Adrenal gland (tissue), 12 donors: ENCODE measurements around the gene S1PR4. TPM values are rescaled to one million over a fixed set of nuclear protein-coding genes. Genes with fewer than 3 reads are reported as not detected.

Experiments
- DNase-seq, 7 donors: peaks; one replicate each; pipeline ENCODE4 v3.0.0-alpha.2; 2019 to 2020
- H3K27ac ChIP-seq, 5 donors: fragments of 200-600 bp; sonication (generic) in 4 of 5; 1 replicate in 3 of 5; 2 replicates in 2 of 5; pipeline versions ENCODE4 v1.5.1 to v1.8.0; 2016 to 2020; ENCODE audit warnings: mild to moderate bottlenecking in 1 of 5
- H3K27me3 ChIP-seq: fragments of 200-600 bp; 2 replicates; pipeline ENCODE4 v1.8.0; 2021
- H3K36me3 ChIP-seq, 2 donors: fragments of 200-600 bp; replicated peaks in 1 of 2; 1 replicate in 1 of 2; 2 replicates in 1 of 2; pipeline versions ENCODE4 v1.5.1 to v1.8.0; 2018 to 2022
- H3K4me1 ChIP-seq, 2 donors: fragments of 200-600 bp; replicated peaks in 1 of 2; 1 replicate in 1 of 2; 2 replicates in 1 of 2; pipeline versions ENCODE4 v1.5.1 to v1.8.0; 2018 to 2021
- H3K4me3 ChIP-seq, 4 donors: fragments of 200-600 bp; sonication (generic) in 3 of 4; one replicate each; pipeline ENCODE4 v1.5.1; 2016 to 2018
- H3K9me3 ChIP-seq, 3 donors: fragments of 200-600 bp; sonication (generic) in 1 of 3; replicated peaks in 1 of 3; 1 replicate in 2 of 3; 2 replicates in 1 of 3; pipeline versions ENCODE4 v1.5.1 to v1.8.0; 2016 to 2021
- POLR2A ChIP-seq, 2 donors: fragments of 450-650 bp; IDR thresholded peaks; one replicate each; pipeline ENCODE4 v1.6.1; 2017; ENCODE audit warnings: antibody characterized with exemption in 2 of 2, mild to moderate bottlenecking in 2 of 2, moderate library complexity in 1 of 2
- WGBS, 4 donors: extraction: QIAGEN DNeasy Blood & Tissue Kit in 2 of 4; methylation state at CpG; one replicate each; pipeline versions ENCODE4 v1.1.5 to v1.1.7; 2013 to 2017; 5-methylcytosine and 5-hydroxymethylcytosine counted together
- intact Hi-C, 2 donors: fragments of 100-400 bp; cut with DNase I; formaldehyde crosslinking; loops; one replicate each; pipeline versions ENCODE4 v1.14.1 to v1.15.0; 2022 to 2023
- polyA plus RNA-seq, 3 donors: library from polyadenylated mRNA; stranded (reverse); fragments of 200-250 nt in 2 of 3; fragments of 350-450 nt in 1 of 3; fragmentation: Illumina TruSeq in 1 of 3; extraction: RNeasy Lipid Tissue Mini Kit (QIAGEN cat#74804) in 1 of 3; gene quantifications; one replicate each; pipeline ENCODE4 v1.2.3, GENCODE V29; 2013 to 2014
- total RNA-seq, 9 donors: library from RNA; depleted of rRNA in 4 of 9; stranded (reverse); fragments of >200 nt in 4 of 9; fragments of 120-200 nt in 1 of 9; fragmentation: NEBNext Ultra II Directional in 1 of 9; extraction: Animal tissue kit (Norgen Biotek cat#: 25700) in 1 of 9; gene quantifications; one replicate each; pipeline versions ENCODE4 v1.1.0 to v1.2.4, GENCODE V29; 2013 to 2023
- TF ChIP-seq, protein P1 (sequence below), 6 experiments: fragments of 450-650 bp in 4 of 6; fragments of 200-600 bp in 2 of 6; sonication (generic) in 1 of 6; IDR thresholded peaks; 1 replicate in 5 of 6; 2 replicates in 1 of 6; pipeline versions ENCODE4 v1.5.1 to v1.8.0; 2016 to 2021; ENCODE audit warnings: antibody characterized with exemption in 6 of 6, mild to moderate bottlenecking in 2 of 6, moderate library complexity in 1 of 6
- donor health status: healthy with polysubstance abuse.
- donor health status: Bipolar disorder and iron deficiency.
- donor health status: DM: yes; HTN: yes; CAD: no.
- donor health status: DM: no; HTN: no; CAD: no.
- donor health status: DM: no; HTN: no; CAD: no.
- donor health status: DM: yes; HTN: yes; CAD: no.

S1PR4 gene
- total and polyA plus RNA-seq, 12 donors: 0.78 to 5.5 (median 2.2) TPM; not detected in 1

DNA sequence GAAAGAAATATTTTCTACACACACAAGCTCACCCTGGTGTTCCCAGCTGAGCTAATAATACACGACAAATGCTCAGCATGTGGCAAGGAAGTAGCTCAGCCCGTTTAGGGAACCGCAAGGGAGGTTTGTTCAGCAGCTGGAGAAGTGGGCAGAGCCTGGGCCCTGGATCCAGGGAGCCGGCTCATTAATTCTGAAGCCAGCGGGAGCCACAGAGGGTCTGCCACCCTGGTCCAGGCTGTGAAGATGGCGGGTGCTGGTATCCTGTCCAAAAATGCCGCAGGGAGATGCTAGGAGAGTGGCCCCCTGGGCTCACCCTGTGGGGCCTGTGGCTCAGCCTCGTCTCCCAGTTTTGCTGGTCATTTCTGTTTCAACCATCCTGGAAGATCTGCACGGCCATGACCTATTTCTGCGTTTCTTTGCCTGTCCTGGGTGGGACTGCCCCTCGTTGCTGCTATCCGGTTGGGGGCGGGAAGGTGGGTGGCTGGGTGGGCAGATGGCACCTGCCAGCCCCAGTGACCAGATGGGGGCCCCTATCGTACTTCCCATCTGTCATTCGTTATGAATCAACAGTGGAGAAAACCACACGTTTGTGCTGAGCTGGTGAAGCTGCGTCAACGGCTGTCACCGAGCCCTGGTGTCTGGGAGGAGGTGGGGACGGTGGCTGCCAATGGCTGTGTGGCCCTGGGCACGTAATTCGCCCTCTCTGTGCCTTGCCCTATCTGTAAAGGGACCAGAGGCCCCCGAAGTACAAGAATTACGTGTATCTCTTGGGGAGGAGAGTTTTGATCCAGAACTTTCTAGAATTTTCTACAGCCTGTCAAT is 45.4 kb upstream of the S1PR4 start:
- H3K4me1 ChIP-seq: peaks cover 0 to 13% of the 10 kb centered on the region in 2 donors
- peak in 6 of 7 donors; percentile 53 to 70 (median 61) for DNase-seq
- peak overlapping the region in 4 of 5 donors; percentile 32 to 80 (median 70) for H3K27ac ChIP-seq
- H3K27me3 ChIP-seq: no peaks in the 10 kb centered on the region
- 47 to 62% (median 54%) methylated on average over 12 to 24 of the region's 24 CpGs for WGBS, 4 donors
- H3K36me3 ChIP-seq: no peaks in the 10 kb centered on the region
- intact Hi-C loops: no loop called here
- TF ChIP-seq, protein P1, sequence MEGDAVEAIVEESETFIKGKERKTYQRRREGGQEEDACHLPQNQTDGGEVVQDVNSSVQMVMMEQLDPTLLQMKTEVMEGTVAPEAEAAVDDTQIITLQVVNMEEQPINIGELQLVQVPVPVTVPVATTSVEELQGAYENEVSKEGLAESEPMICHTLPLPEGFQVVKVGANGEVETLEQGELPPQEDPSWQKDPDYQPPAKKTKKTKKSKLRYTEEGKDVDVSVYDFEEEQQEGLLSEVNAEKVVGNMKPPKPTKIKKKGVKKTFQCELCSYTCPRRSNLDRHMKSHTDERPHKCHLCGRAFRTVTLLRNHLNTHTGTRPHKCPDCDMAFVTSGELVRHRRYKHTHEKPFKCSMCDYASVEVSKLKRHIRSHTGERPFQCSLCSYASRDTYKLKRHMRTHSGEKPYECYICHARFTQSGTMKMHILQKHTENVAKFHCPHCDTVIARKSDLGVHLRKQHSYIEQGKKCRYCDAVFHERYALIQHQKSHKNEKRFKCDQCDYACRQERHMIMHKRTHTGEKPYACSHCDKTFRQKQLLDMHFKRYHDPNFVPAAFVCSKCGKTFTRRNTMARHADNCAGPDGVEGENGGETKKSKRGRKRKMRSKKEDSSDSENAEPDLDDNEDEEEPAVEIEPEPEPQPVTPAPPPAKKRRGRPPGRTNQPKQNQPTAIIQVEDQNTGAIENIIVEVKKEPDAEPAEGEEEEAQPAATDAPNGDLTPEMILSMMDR (IDR thresholded peaks at IDR 0.05): no peak
- no peak for TF ChIP-seq POLR2A (IDR thresholded peaks at IDR 0.05)
- no peak overlapping the region for H3K4me3 ChIP-seq
- no peaks in the 10 kb centered on the region for H3K9me3 ChIP-seq

DNA sequence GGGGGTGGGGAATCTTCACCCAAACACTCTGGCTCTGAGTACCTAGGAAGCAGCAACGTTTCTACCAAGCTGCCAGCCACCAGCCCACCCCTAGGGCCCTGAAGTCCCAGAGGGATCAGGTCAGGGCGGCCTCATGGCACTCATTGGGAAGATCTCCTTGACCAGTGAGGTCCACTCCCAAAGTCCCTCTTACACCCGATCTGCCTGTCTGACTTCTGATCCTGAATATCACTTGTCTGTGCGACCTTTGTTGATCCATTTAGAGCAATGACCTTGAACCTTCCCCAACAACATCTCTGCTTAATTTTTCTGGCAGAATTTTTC is 44.8 kb upstream of the S1PR4 start:
- H3K27me3 ChIP-seq: no peaks in the 10 kb centered on the region
- no peaks in the 10 kb centered on the region for H3K9me3 ChIP-seq
- H3K4me3 ChIP-seq: no peak overlapping the region
- no peaks in the 10 kb centered on the region for H3K36me3 ChIP-seq
- 57 to 70% (median 62%) methylated on average over 3 to 4 of the region's 4 CpGs for WGBS, 4 donors
- intact Hi-C loops: no loop called here
- no peak for DNase-seq
- no peak for TF ChIP-seq POLR2A (IDR thresholded peaks at IDR 0.05)
- TF ChIP-seq, protein P1 (IDR thresholded peaks at IDR 0.05): no peak
- peaks cover 0 to 13% of the 10 kb centered on the region in 2 donors for H3K4me1 ChIP-seq
- H3K27ac ChIP-seq: peak overlapping the region in 4 of 5 donors; percentile 32 to 80 (median 70)

DNA sequence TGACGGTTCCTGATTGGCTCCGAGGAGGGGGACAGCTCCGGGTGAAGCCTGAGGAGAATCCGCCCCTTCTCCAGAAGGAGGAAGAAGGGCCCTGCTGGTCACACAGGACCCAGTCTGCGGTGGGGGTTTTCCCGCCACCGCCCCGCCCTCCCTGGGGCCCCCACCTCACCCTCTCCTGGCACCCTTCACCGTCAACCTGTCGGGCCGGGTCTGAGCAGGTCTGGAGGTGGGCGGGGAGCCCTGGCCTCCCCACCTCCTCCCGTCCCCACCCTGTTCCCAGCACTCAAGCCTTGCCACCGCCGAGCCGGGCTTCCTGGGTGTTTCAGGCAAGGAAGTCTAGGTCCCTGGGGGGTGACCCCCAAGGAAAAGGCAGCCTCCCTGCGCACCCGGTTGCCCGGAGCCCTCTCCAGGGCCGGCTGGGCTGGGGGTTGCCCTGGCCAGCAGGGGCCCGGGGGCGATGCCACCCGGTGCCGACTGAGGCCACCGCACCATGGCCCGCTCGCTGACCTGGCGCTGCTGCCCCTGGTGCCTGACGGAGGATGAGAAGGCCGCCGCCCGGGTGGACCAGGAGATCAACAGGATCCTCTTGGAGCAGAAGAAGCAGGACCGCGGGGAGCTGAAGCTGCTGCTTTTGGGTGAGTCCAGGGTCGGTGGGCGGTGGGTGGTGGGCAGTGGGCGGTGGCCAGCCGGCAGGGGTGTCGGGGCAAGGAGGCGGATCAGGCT is 42.4 kb upstream of the S1PR4 start, which contains the start of gene GNA15:
TSS of gene GNA15 (plus strand) at position 73 of the 723 bp plus-strand sequence. CDS start at position 491, 418 bp downstream.
- no peaks in the 10 kb centered on the region for H3K36me3 ChIP-seq
- intact Hi-C loops: no loop called here
- no peak for TF ChIP-seq POLR2A (IDR thresholded peaks at IDR 0.05)
- TF ChIP-seq, protein P1 (IDR thresholded peaks at IDR 0.05): no peak
- H3K9me3 ChIP-seq: peaks cover 0 to 4% (median 0%) of the 10 kb centered on the region in 3 donors
- WGBS, 4 donors: 55 to 69% (median 61%) methylated on average over 14 to 40 of the region's 40 CpGs
- no peaks in the 10 kb centered on the region for H3K27me3 ChIP-seq
- peak within 1 kb of the TSS in 2 of 4 donors; percentile 9 to 42 for H3K4me3 ChIP-seq
- peaks cover 0 to 13% of the 10 kb centered on the region in 2 donors for H3K4me1 ChIP-seq
- DNase-seq: peak in 2 of 7 donors; percentile 29 to 30
- peak within 1 kb of the TSS; percentile 25 to 84 (median 56) for H3K27ac ChIP-seq

DNA sequence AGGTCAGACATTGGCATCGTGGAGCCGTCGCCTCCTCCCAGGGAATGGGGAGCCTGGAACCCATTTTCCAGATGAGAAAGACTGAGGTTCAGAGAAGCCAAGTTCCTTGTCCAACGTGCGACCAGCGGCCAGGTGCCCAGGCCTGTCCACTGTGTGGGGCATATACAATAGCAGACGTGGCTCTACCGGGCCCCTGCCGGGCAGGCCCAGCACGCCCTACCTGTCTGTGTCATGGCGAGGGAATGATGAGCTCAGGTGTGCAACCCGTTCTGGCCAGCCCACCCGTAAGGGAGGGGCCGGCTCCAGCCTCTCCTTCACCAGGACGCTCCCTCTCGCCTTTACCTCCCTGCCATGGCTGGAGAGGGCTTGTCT is 41.9 kb upstream of the S1PR4 start:
- H3K4me1 ChIP-seq: peaks cover 0 to 18% of the 10 kb centered on the region in 2 donors
- H3K27me3 ChIP-seq: no peaks in the 10 kb centered on the region
- H3K27ac ChIP-seq: peak overlapping the region; percentile 25 to 84 (median 56)
- H3K4me3 ChIP-seq: peak overlapping the region in 2 of 4 donors; percentile 9 to 42
- WGBS, 4 donors: 41 to 71% (median 63%) methylated on average over 8 to 16 of the region's 16 CpGs
- no peak for DNase-seq
- H3K36me3 ChIP-seq: no peaks in the 10 kb centered on the region
- TF ChIP-seq, protein P1 (IDR thresholded peaks at IDR 0.05): no peak
- no peak for TF ChIP-seq POLR2A (IDR thresholded peaks at IDR 0.05)
- peaks cover 0 to 4% (median 0%) of the 10 kb centered on the region in 3 donors for H3K9me3 ChIP-seq
- intact Hi-C loops: no loop called here
